Pancreas (tissue), 10 donors: ENCODE results near the gene MYO10. TPM values are rescaled to one million over a fixed set of nuclear protein-coding genes. Genes with fewer than 3 reads are reported as not detected.

Experiments used
- ATAC-seq, 4 donors: fragments of 200-7000 bp; cut with Tn5 transposase; one replicate each; pipeline versions ENCODE4 v1.8.0 to v1.9.1; 2020; ENCODE audit warnings: mild to moderate bottlenecking in 4 of 4, moderate library complexity in 4 of 4
- DNase-seq, 6 donors: peaks; one replicate each; pipeline ENCODE4 v3.0.0-alpha.2; 2020
- FAIRE-seq: peaks from 2 replicates; lab custom pipeline; 2012; peaks lifted over from hg19 to GRCh38; lab: Jason Lieb, UNC
- H3K27ac ChIP-seq, 4 donors: fragments of 200-600 bp; sonication (generic); 1 replicate in 3 of 4; 2 replicates in 1 of 4; pipeline versions ENCODE4 v1.5.0 to v1.8.0; 2020
- H3K27me3 ChIP-seq, 4 donors: fragments of 200-600 bp; one replicate each; pipeline ENCODE4 v1.8.0; 2021
- H3K36me3 ChIP-seq, 3 donors: fragments of 200-600 bp; sonication (generic) in 1 of 3; one replicate each; pipeline versions ENCODE4 v1.5.0 to v1.8.0; 2020 to 2021
- H3K4me1 ChIP-seq, 3 donors: fragments of 200-600 bp; one replicate each; pipeline ENCODE4 v1.8.0; 2021
- H3K4me3 ChIP-seq, 4 donors: fragments of 200-600 bp; sonication (generic) in 2 of 4; one replicate each; pipeline versions ENCODE4 v1.5.0 to v1.8.0; 2020 to 2021
- H3K9me3 ChIP-seq, 4 donors: fragments of 200-600 bp; one replicate each; pipeline ENCODE4 v1.8.0; 2021
- WGBS, 2 donors: extraction: QIAGEN DNeasy Blood & Tissue Kit; methylation state at CpG; one replicate each; pipeline ENCODE4 v1.1.7; 2013; 5-methylcytosine and 5-hydroxymethylcytosine counted together
- intact Hi-C, 3 donors: fragments of 100-400 bp; cut with DNase I; formaldehyde crosslinking; loops; one replicate each; pipeline versions ENCODE4 v1.11.1 to v1.14.2; 2022
- polyA plus RNA-seq, 2 donors: library from polyadenylated mRNA; stranded (reverse); fragments of 200-250 nt; gene quantifications; one replicate each; pipeline ENCODE4 v1.2.3, GENCODE V29; 2013
- total RNA-seq, 6 donors: library from RNA; stranded (reverse); fragmentation: NEBNext Ultra II Directional in 4 of 6; extraction: Animal tissue kit (Norgen Biotek cat#: 25700) in 4 of 6; gene quantifications; one replicate each; pipeline versions ENCODE4 v1.2.1 to v1.2.4, GENCODE V29; 2021 to 2023
- TF ChIP-seq, protein P1 (sequence below), 4 donors: fragments of 200-600 bp; sonication (generic) in 3 of 4; IDR thresholded peaks; one replicate each; pipeline versions ENCODE4 v1.5.0 to v1.8.0; 2021; ENCODE audit warnings: antibody characterized with exemption in 4 of 4
- donor health status: healthy with polysubstance abuse.
- donor health status: DM: no; HTN: no; CAD: no; lungs with moderate emphysema.
- donor health status: DM: no; HTN: no; CAD: no.
- donor health status: control.
- donor health status: control.
- donor health status: Bipolar disorder and iron deficiency.
- donor health status: DM: yes; HTN: yes; CAD: no.
- donor health status: DM: no; HTN: no; CAD: no.
- donor health status: DM: no; HTN: no; CAD: no.
- donor health status: DM: yes; HTN: yes; CAD: no.

MYO10 gene
- total and polyA plus RNA-seq, 8 donors: 11.5 to 47.3 (median 34.8) TPM

DNA sequence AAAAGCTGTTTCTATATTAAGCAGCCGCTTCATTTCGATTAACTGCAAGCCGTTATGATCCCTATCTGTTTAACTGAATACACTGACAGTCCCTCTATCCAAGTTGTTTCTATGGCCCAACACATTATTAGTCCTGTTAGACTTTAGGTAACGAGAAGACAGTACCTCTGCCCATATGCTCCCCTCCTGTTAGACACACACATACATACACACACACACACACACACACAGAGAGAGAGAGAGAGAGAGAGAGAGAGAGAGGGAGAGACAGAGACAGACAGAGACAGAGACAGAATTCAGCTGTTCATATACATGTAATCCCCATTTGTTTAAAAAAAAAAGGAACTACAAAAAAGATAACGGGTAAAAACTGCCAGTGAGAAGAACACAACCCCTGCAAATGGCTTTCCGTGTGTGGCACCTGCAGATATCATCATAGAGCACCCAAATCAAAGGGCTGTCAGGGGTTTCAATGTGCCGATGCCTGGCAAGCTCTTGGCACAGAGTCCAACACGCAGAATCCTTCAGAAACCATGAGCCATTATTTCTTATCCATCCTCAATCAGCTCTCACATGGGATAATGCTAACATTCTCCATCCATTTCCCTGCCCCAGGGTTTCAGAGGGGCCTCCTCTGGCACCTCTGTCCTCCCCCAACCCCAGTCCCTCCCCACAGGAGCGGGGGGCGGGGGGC, 144.0 kb downstream of the MYO10 start:
- Histone ChIP-seq H3K27me3 (no peaks in the 10 kb centered on the region), H3K9me3 (no peaks in the 10 kb centered on the region), H3K4me1 (peaks cover 0 to 11% (median 0%) of the 10 kb centered on the region in 3 donors), H3K36me3 (no peaks in the 10 kb centered on the region), H3K4me3 (no peak overlapping the region), H3K27ac (peak overlapping the region in 1 of 4 donors; percentile 19)
- FAIRE-seq (no peak), ATAC-seq (peak in 1 of 4 donors; percentile 5), DNase-seq (no peak)
- TF ChIP-seq, protein P1, sequence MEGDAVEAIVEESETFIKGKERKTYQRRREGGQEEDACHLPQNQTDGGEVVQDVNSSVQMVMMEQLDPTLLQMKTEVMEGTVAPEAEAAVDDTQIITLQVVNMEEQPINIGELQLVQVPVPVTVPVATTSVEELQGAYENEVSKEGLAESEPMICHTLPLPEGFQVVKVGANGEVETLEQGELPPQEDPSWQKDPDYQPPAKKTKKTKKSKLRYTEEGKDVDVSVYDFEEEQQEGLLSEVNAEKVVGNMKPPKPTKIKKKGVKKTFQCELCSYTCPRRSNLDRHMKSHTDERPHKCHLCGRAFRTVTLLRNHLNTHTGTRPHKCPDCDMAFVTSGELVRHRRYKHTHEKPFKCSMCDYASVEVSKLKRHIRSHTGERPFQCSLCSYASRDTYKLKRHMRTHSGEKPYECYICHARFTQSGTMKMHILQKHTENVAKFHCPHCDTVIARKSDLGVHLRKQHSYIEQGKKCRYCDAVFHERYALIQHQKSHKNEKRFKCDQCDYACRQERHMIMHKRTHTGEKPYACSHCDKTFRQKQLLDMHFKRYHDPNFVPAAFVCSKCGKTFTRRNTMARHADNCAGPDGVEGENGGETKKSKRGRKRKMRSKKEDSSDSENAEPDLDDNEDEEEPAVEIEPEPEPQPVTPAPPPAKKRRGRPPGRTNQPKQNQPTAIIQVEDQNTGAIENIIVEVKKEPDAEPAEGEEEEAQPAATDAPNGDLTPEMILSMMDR (IDR thresholded peaks at IDR 0.05): no peak
- 51 to 57% methylated on average over 10 of the region's 10 CpGs for WGBS, 2 donors
- intact Hi-C loops: no loop called here

- H3K36me3 ChIP-seq: no peaks in the 10 kb centered on the region
- H3K4me1 ChIP-seq: peaks cover 0 to 13% (median 0%) of the 10 kb centered on the region in 3 donors
- peak; percentile 65 for FAIRE-seq
- TF ChIP-seq, protein P1 (IDR thresholded peaks at IDR 0.05): peak; percentile 29 to 73 (median 58)
- intact Hi-C loops: no loop called here
- H3K27me3 ChIP-seq: no peaks in the 10 kb centered on the region
- peak in 2 of 6 donors; percentile 29 to 33 for DNase-seq
- H3K4me3 ChIP-seq: no peak overlapping the region
- 27 to 28% methylated on average over 6 of the region's 6 CpGs for WGBS, 2 donors
- no peak overlapping the region for H3K27ac ChIP-seq
- no peaks in the 10 kb centered on the region for H3K9me3 ChIP-seq
- peak; percentile 52 to 81 (median 76) for ATAC-seq
Observed at GRCh38 chr5:16791036-16791705, 144.9 kb downstream of the MYO10 start.

DNA sequence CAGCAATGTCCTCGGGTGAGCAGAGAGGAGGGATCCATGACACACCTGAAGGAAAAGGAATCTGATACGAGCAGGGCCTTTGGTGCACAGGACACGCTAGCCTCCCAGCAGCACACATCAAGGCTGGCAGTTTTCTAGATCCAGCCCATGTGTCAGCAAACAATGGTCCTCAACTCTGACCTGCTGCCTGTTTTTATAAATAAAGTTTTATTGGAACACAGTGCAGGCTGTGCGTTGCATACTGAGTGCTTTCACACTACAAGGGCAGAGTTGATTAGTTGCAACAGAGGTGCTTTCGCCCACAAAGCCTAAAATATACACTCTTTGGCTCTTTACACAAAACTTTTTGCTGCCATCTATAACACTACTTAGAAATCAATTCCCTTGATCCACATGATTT, 147.1 kb downstream of the MYO10 start:
- WGBS, 2 donors: 82 to 87% methylated on average over 5 of the region's 5 CpGs
- Histone ChIP-seq H3K4me3 (no peak overlapping the region), H3K27me3 (no peaks in the 10 kb centered on the region), H3K36me3 (no peaks in the 10 kb centered on the region), H3K4me1 (peaks cover 0 to 15% (median 0%) of the 10 kb centered on the region in 3 donors), H3K27ac (no peak overlapping the region), H3K9me3 (no peaks in the 10 kb centered on the region)
- ATAC-seq (no peak), DNase-seq (no peak), FAIRE-seq (no peak)
- TF ChIP-seq, protein P1 (IDR thresholded peaks at IDR 0.05): no peak
- intact Hi-C loops: loop anchor here in 1 of 3 donors (5.0 to 10.0 kb wide), 3 partner anchors 94 to 403 kb away; no protein-coding TSS in a partner anchor

GRCh38 chr5:16787278-16787677, 148.8 kb downstream of the MYO10 start:
- WGBS, 2 donors: 15% methylated on average over 2 of the region's 2 CpGs
- ATAC-seq: peak; percentile 60 to 82 (median 72)
- FAIRE-seq: no peak
- Histone ChIP-seq H3K27ac (no peak overlapping the region), H3K4me3 (no peak overlapping the region), H3K9me3 (no peaks in the 10 kb centered on the region), H3K27me3 (no peaks in the 10 kb centered on the region), H3K36me3 (peaks cover 0 to 8% (median 0%) of the 10 kb centered on the region in 3 donors), H3K4me1 (peaks cover 0 to 17% (median 7%) of the 10 kb centered on the region in 3 donors)
- TF ChIP-seq, protein P1 (IDR thresholded peaks at IDR 0.05): no peak
- intact Hi-C loops: loop anchor here in 1 of 3 donors (5.0 to 10.0 kb wide), 3 partner anchors 92 to 405 kb away; no protein-coding TSS in a partner anchor
- peak in 2 of 6 donors; percentile 39 to 49 for DNase-seq
